ENCODE data around the gene IFT88.
"Not testable (repeated sequence)": the region's sequence is repeated elsewhere in the genome, so short reads cannot be mapped to it uniquely, and the experiment has no call there.

Gene IFT88

GRCh38 chr13:20633802-20634201 lies 66.8 kb downstream of the IFT88 start:
- no peak for DNase-seq

- no peak for DNase-seq
Observed at GRCh38 chr13:20636079-20636478, 69.1 kb downstream of the IFT88 start.

- no peak for DNase-seq
Observed at GRCh38 chr13:20637811-20638210, 70.9 kb downstream of the IFT88 start.

GRCh38 chr13:20647758-20648157 lies 80.8 kb downstream of the IFT88 start:
- no peak for DNase-seq

- no peak for DNase-seq
Observed at GRCh38 chr13:20652946-20653345, 86.0 kb downstream of the IFT88 start.

GRCh38 chr13:20654156-20654555 lies 87.2 kb downstream of the IFT88 start:
- DNase-seq: no peak

- DNase-seq: no peak
Observed at GRCh38 chr13:20658451-20659040, 91.6 kb downstream of the IFT88 start.

- DNase-seq: no peak
Observed at GRCh38 chr13:20664351-20664750, 97.4 kb downstream of the IFT88 start.

- DNase-seq: no peak
Observed at GRCh38 chr13:20666948-20667347, 100.0 kb downstream of the IFT88 start.

- no peak for DNase-seq
Observed at GRCh38 chr13:20667857-20668437, 101.0 kb downstream of the IFT88 start.

- DNase-seq: no peak
Observed at GRCh38 chr13:20669162-20669561, 102.2 kb downstream of the IFT88 start.

- no peak for DNase-seq
Observed at GRCh38 chr13:20671789-20672188, 104.8 kb downstream of the IFT88 start.

- DNase-seq: no peak
Observed at GRCh38 chr13:20672772-20673171, 105.8 kb downstream of the IFT88 start.

- no peak for DNase-seq
Observed at GRCh38 chr13:20673715-20674114, 106.8 kb downstream of the IFT88 start.

- no peak for DNase-seq
Observed at GRCh38 chr13:20676213-20676612, 109.3 kb downstream of the IFT88 start.

GRCh38 chr13:20678606-20679005 lies 111.6 kb downstream of the IFT88 start:
- DNase-seq: not testable (repeated sequence)

GRCh38 chr13:20679879-20680278 lies 112.9 kb downstream of the IFT88 start:
- DNase-seq: no peak

- DNase-seq: no peak
Observed at GRCh38 chr13:20680416-20681080, 113.6 kb downstream of the IFT88 start.

- DNase-seq: not testable (repeated sequence)
Observed at GRCh38 chr13:20681481-20681880, 114.5 kb downstream of the IFT88 start.

- DNase-seq: no peak
Observed at GRCh38 chr13:20682061-20682460, 115.1 kb downstream of the IFT88 start.

GRCh38 chr13:20684041-20684440 lies 117.1 kb downstream of the IFT88 start:
- DNase-seq: no peak

- no peak for DNase-seq
Observed at GRCh38 chr13:20684546-20684945, 117.6 kb downstream of the IFT88 start.

- no peak for DNase-seq
Observed at GRCh38 chr13:20685092-20685491, 118.1 kb downstream of the IFT88 start.

GRCh38 chr13:20686167-20686566 lies 119.2 kb downstream of the IFT88 start:
- no peak for DNase-seq

Measured in NCI-H69 (cell line).